PC-9 (cell line): ENCODE results near the gene TUBGCP6.

Source experiments
- EZH2 ChIP-seq: fragments of 200-600 bp; sonication (generic); IDR thresholded peaks from 2 replicates; pipeline ENCODE4 v1.8.0; 2017; ENCODE audit warnings: antibody characterized with exemption, low read depth
- TF ChIP-seq, protein P1 (sequence below): fragments of 200-600 bp; sonication (generic); conservative IDR thresholded peaks from 2 replicates; pipeline ENCODE4 v1.6.1; 2017; ENCODE audit warnings: mixed run types, antibody characterized with exemption, mild to moderate bottlenecking, moderate library complexity

- no peak for TF ChIP-seq EZH2
- TF ChIP-seq, protein P1, sequence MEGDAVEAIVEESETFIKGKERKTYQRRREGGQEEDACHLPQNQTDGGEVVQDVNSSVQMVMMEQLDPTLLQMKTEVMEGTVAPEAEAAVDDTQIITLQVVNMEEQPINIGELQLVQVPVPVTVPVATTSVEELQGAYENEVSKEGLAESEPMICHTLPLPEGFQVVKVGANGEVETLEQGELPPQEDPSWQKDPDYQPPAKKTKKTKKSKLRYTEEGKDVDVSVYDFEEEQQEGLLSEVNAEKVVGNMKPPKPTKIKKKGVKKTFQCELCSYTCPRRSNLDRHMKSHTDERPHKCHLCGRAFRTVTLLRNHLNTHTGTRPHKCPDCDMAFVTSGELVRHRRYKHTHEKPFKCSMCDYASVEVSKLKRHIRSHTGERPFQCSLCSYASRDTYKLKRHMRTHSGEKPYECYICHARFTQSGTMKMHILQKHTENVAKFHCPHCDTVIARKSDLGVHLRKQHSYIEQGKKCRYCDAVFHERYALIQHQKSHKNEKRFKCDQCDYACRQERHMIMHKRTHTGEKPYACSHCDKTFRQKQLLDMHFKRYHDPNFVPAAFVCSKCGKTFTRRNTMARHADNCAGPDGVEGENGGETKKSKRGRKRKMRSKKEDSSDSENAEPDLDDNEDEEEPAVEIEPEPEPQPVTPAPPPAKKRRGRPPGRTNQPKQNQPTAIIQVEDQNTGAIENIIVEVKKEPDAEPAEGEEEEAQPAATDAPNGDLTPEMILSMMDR = no peak
Measured at GRCh38 chr22:50289151-50289941, 44.5 kb upstream of the TUBGCP6 start.
